A673 (cell line): ENCODE results near the gene DUSP8. TPM values are rescaled to one million over a fixed set of nuclear protein-coding genes. Genes with fewer than 3 reads are reported as not detected.

Experiments used
- BruUV-seq: library from RNA; stranded (reverse); fragments of 400-500 nt; replicated peaks from 2 replicates; lab custom pipeline; 2021; lab: Mats Ljungman, UMichigan
- CTCF ChIA-PET: fragments of 300-600 bp; sonication (Branson Sonifier 250); formaldehyde crosslinking; loops from one replicate; lab custom pipeline; 2022; ENCODE audit warnings: antibody characterized with exemption; lab: Charles Lee
- POLR2A ChIA-PET: fragments of 300-600 bp; sonication (Branson Sonifier 250); formaldehyde crosslinking; loops from one replicate; lab custom pipeline; 2022; ENCODE audit warnings: antibody characterized with exemption; ENCODE audit not compliant: low non-redundant PET; lab: Charles Lee
- DNase-seq: peaks from one replicate; pipeline ENCODE4 v3.0.0-alpha.2; 2015; ENCODE audit warnings: low spot score
- H3K27ac ChIP-seq: fragments of 200-600 bp; sonication (generic); 2 replicates; pipeline ENCODE4 v1.5.1; 2016; ENCODE audit warnings: mixed run types, low read depth, mild to moderate bottlenecking, mixed read lengths, antibody characterized with exemption, low read length; ENCODE audit not compliant: poor library complexity, severe bottlenecking
- H3K27me3 ChIP-seq: fragments of 200-600 bp; sonication (generic); replicated peaks from 2 replicates; pipeline ENCODE4 v1.6.1; 2017; ENCODE audit warnings: mixed run types, low read depth, mild to moderate bottlenecking, mixed read lengths, antibody characterized with exemption, low read length; ENCODE audit not compliant: insufficient read depth, poor library complexity
- H3K36me3 ChIP-seq: fragments of 200-600 bp; sonication (generic); 2 replicates; pipeline ENCODE4 v1.6.1; 2016; ENCODE audit warnings: mixed run types, mild to moderate bottlenecking, mixed read lengths, antibody characterized with exemption, low read length; ENCODE audit not compliant: insufficient read depth, poor library complexity, severe bottlenecking
- H3K4me1 ChIP-seq: fragments of 200-600 bp; sonication (generic); 2 replicates; pipeline ENCODE4 v1.6.1; 2017; ENCODE audit warnings: mixed run types, mild to moderate bottlenecking, mixed read lengths, antibody characterized with exemption, low read length; ENCODE audit not compliant: insufficient read depth, poor library complexity, severe bottlenecking
- H3K4me3 ChIP-seq: fragments of 200-600 bp; sonication (generic); 2 replicates; pipeline ENCODE4 v1.5.1; 2016; ENCODE audit warnings: low read depth, mixed run types, mild to moderate bottlenecking, mixed read lengths, low read length; ENCODE audit not compliant: poor library complexity, severe bottlenecking
- H3K9me3 ChIP-seq: fragments of 200-600 bp; sonication (generic); 2 replicates; pipeline ENCODE4 v1.6.1; 2016; ENCODE audit warnings: mixed run types, low read depth, mild to moderate bottlenecking, mixed read lengths, antibody characterized with exemption, low read length; ENCODE audit not compliant: poor library complexity, severe bottlenecking
- CTCF ChIP-seq: fragments of 300-800, 200-600 bp; sonication (generic); conservative IDR thresholded peaks from 2 replicates; pipeline ENCODE4 v1.5.1; 2017; ENCODE audit warnings: low read depth, mild to moderate bottlenecking, antibody characterized with exemption, low read length, moderate library complexity, mixed read lengths
- EZH2 ChIP-seq: fragments of 200-600 bp; sonication (generic); IDR thresholded peaks from 2 replicates; pipeline ENCODE4 v1.6.1; 2017; ENCODE audit warnings: borderline replicate concordance, low read depth, mild to moderate bottlenecking, mixed read lengths, antibody characterized with exemption, low read length; ENCODE audit not compliant: poor library complexity, severe bottlenecking
- intact Hi-C: fragments of 100-400 bp; cut with micrococcal nuclease; formaldehyde crosslinking; loops from one replicate; pipeline ENCODE4 v1.10.0; 2022; ENCODE audit not compliant: unreplicated experiment
- total RNA-seq: library from RNA; stranded (reverse); gene quantifications from 2 replicates; pipeline ENCODE4 v1.2.3, GENCODE V29; 2021

Gene DUSP8
- total RNA-seq, 1 experiment from 2014 or later, result 1.9 TPM

- intact Hi-C loops, result no loop called here
- CTCF ChIA-PET, result no interaction called here
These were observed 43.4 kb downstream of the DUSP8 start for GRCh38 chr11:1528710-1529109.

GRCh38 chr11:1526785-1527184, 45.3 kb downstream of the DUSP8 start:
- no peak for DNase-seq
- no peaks in the 10 kb centered on the region for H3K36me3 ChIP-seq
- ChIA-PET POLR2A (no interaction called here), CTCF (no interaction called here)
- intact Hi-C loops, result no loop called here
- no peaks in the 10 kb centered on the region for H3K9me3 ChIP-seq
- H3K27me3 ChIP-seq, result no peaks in the 10 kb centered on the region
- TF ChIP-seq CTCF (no peak), EZH2 (no peak)
- H3K27ac ChIP-seq, result no peak overlapping the region
- peaks cover 6% of the 10 kb centered on the region for H3K4me1 ChIP-seq
- no TSS peak for BruUV-seq
- no peak overlapping the region for H3K4me3 ChIP-seq

More at GRCh38 chr11:1528710-1529109, 43.4 kb downstream of the DUSP8 start:
- Histone ChIP-seq H3K27ac (no peak overlapping the region), H3K4me1 (peaks cover 6% of the 10 kb centered on the region), H3K36me3 (no peaks in the 10 kb centered on the region), H3K9me3 (no peaks in the 10 kb centered on the region), H3K4me3 (no peak overlapping the region), H3K27me3 (no peaks in the 10 kb centered on the region)
- TF ChIP-seq EZH2, result no peak
- BruUV-seq, result no TSS peak
- POLR2A ChIA-PET, result no interaction called here
- DNase-seq, result no peak

GRCh38 chr11:1523779-1524178, 48.3 kb downstream of the DUSP8 start:
- Histone ChIP-seq H3K27me3 (no peaks in the 10 kb centered on the region), H3K27ac (no peak overlapping the region), H3K36me3 (no peaks in the 10 kb centered on the region), H3K9me3 (no peaks in the 10 kb centered on the region), H3K4me3 (no peak overlapping the region), H3K4me1 (no peaks in the 10 kb centered on the region)
- POLR2A ChIA-PET, result no interaction called here
- BruUV-seq, result no TSS peak
- no peak for TF ChIP-seq CTCF
- DNase-seq, result no peak
- intact Hi-C loops, result no loop called here
- CTCF ChIA-PET, result no interaction called here

GRCh38 chr11:1523077-1523476, 49.0 kb downstream of the DUSP8 start:
- Histone ChIP-seq H3K27me3 (no peaks in the 10 kb centered on the region), H3K9me3 (no peaks in the 10 kb centered on the region), H3K36me3 (no peaks in the 10 kb centered on the region), H3K4me1 (no peaks in the 10 kb centered on the region), H3K4me3 (no peak overlapping the region), H3K27ac (no peak overlapping the region)
- ChIA-PET CTCF (no interaction called here), POLR2A (no interaction called here)
- no peak for DNase-seq
- TF ChIP-seq EZH2 (no peak), CTCF (no peak)
- intact Hi-C loops, result no loop called here
- BruUV-seq, result no TSS peak
